SK-N-SH treated with all-trans-retinoic acid at 6 μM for 48 hours (cell line): ENCODE measurements around the gene OR8G1.

ENCODE experiments used
- BACH2 ChIP-seq: fragments of 250-450 bp; sonication (Bioruptor Pico); IDR thresholded peaks from 2 replicates; pipeline ENCODE4 v1.9.0; 2021; ENCODE audit warnings: mild to moderate bottlenecking, borderline replicate concordance
- ISL1 ChIP-seq: fragments of 250-450 bp; sonication (Bioruptor Pico); IDR thresholded peaks from 2 replicates; pipeline ENCODE4 v2.1.2; 2022; ENCODE audit warnings: mild to moderate bottlenecking, moderate library complexity
- RARB ChIP-seq: fragments of 250-450 bp; sonication (Bioruptor Pico); IDR thresholded peaks from 2 replicates; pipeline ENCODE4 v1.8.0; 2021; ENCODE audit warnings: mild to moderate bottlenecking, moderate library complexity
- TSHZ2 ChIP-seq: fragments of 250-450 bp; sonication (Bioruptor Pico); IDR thresholded peaks from 2 replicates; pipeline ENCODE4 v1.5.0; 2020; ENCODE audit warnings: mild to moderate bottlenecking, moderate library complexity

- TF ChIP-seq TSHZ2 (CRISPR knock-in tag) (no peak), RARB (CRISPR knock-in tag) (no peak), BACH2 (CRISPR knock-in tag) (no peak), ISL1 (CRISPR knock-in tag) (no peak)
These were observed 15.4 kb upstream of the OR8G1 start for GRCh38 chr11:124225471-124225870.
